NCI-H1092 treated with DMSO at 0.1 percent for 48 hours (cell line): ENCODE measurements around the gene MRPL40.
A peak's percentile ranks its signal among the peaks of the same experiment; 100 is the strongest.

ENCODE experiments used
- DNase-seq: peaks from one replicate; lab custom pipeline; 2025; lab: John Stamatoyannopoulos, UW

The MRPL40 gene

DNA sequence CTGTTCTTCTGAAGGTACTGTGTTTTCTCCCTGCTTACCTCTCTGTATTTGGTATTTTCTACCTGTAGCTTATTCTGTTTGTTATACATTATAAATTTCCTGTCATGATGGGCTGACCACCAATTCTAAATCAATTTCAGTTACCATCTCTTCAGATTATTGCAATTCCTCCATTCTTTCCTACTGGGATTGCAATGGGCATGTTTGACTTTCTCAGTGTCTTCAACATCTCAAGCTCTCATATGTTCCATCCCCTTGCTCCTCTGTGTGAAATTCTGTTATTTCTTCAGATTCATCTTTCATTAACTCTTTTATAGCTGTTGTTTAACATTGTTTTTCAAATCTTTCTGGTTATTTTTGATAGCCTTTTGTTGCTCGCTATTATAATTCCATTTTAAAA is 30.7 kb downstream of the MRPL40 start:
- DNase-seq, result no peak

DNA sequence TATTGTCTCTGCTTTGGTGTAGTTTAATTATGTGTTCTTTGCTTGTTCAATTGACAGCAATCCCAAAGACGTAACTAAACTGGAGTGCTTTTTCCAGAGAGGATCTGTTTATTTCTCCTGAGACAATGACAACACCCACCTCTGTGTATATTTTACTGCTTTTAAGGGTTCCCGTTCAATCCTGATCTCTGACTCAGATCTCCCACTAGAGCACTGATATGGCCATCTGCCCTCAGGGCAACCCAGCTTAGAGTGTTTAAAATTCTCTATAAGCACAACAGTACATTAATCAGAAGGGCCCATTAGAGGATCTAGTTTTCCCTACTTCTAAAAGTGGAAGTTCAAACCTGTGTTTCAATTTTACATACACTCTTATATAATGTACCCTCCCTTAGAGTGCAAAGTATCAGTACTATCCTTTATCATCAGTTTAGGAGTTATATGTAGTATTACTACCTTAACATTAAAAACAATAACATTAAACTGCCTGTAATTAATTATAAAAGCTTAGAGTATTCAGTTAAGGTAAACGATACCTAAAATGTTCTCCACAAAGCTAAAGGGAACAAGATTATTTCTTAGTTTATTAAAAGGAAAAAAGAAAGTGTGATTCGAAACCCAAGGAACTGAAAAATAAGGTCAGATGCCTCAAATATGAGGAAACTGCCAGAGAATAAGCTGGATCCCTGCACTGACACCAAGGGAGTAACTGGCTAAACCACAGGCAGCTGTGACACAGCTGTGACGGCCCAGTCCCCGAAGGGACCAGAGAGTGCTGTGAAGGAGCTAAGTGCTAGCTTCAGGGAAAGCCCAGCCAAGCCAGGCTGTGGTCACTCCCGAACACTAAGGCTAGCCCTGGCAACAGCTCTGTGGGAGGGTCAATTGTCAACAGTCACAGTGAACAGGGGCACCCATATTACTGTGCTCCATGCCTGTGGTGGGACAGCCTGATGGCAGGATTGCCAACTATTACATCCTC is 31.4 kb downstream of the MRPL40 start:
- no peak for DNase-seq

DNA sequence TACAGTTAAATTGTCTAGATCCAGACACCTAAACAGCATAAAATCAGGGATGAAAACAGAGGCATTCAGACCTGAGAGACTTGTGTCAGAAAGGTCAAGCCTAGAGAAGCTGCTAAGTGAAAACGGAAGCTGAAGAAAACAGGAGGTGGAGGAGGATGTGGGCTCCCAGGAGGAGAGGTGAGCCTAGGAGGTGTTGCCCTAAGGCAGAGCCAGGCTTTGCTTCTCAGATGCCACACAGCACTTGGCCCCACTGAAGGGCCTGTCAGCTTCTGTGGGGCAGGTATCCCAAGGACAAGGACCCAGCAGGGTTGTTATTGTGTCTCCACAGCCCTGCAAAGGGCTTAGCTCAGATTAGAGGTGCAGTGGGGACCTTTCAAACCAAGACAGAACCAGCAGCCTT is 32.2 kb downstream of the MRPL40 start:
- DNase-seq, result no peak

DNA sequence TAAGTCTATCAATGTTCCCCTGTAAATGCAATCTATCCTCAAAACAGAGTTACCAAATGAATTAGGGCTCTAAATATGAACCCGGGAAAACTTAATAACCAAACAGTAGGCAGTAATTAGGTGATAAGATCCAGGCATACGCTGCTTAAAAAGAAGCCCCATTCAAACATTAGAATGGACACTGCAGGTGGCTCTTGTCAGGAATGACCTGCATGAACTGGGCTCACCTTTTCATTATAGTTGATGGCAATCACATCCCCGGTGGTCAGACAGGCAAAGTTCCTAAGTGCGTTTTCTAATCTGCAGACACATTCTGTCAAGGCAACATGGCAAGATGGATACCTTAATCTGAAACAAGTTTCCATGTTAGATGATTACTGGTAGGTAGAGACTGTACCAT is 32.6 kb downstream of the MRPL40 start:
- no peak for DNase-seq

DNA sequence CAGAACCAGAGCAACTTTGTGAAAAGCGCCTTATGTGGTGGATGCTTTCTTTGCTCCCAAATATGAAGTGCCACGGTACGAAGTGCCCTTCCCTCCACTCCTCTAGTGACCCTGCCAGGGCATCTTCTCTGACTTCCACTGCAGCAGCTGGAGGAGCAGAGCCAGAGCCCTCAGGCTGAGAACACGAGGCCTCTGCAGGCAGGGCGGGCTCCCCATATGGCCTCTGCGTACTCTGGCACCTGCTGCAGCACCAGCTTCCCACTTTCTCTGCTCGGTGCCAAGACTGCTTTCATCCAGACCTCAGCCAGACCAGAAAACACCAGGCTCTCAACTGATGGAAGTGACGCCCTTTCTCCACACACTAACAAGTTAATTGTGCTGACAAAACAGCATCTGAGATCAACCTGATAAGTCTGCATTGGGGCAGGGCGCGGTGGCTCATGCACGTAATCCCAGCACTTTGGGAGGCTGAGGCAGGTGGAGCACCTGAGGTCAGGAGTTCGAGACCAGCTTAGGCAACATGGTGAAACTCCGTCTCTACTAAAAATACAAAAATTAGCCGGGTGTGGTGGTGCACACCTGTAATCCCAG is 33.9 kb downstream of the MRPL40 start:
- DNase-seq, result no peak

DNA sequence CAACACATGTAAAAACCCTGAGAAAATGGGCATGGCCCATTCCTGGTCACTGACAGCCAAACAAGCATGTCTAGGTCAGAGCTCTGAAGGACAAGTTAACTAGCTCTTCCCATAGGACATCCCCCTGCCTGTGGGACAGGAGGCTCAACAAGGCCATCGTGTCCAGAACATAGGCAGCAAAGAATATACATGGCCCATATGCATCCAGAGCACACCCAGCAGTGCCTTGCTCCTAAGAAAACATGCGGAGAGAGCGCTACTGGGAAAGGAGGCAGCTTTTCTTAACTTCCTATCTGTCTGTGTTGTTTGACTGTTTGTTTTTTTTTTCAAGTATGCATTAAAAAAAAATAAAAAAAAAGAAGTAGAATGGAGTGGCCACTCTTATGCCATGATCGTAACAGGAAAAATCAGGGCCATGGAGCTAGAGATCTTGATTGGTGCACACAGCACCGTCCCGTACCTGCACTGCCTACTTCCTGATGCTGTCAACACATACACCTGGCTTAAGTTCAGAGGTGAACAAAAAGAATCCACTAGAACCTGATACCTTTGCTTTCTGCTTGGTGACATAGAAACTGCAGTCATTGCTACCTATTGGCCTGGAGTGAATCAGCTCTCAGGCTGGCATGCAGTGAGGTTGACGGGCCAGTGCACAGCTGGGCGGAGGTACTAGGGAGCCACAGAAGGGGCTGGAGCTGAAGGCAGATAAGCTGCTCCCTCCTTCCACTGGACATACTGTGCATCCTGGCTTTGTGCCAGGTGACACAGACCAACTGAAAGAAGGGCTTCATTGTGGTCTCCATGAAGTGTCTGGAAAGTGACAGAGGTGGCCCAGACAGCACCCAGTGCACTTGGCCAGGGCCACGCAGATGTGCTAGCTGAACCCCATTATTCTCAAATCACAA is 34.8 kb downstream of the MRPL40 start:
- no peak for DNase-seq

DNA sequence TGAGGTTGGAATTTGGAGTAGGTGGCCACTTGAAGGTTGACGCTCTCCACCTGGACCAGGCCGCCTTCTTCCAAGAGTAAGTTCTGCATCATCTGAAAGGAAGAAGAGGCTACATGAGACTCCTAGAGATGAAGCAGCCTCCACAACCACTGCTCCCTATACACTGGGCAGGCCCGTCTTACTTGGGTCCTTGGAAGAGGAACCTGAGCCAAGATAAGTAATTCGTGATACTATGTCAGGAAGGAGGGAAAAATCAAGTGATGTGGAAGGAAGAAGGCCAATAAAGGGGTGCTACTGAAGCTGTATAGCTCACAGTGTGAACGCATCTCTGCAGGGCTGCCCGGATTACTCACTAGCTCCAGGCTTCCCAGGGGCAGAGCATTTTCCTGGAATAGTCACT is 35.6 kb downstream of the MRPL40 start:
- DNase-seq, result no peak

DNA sequence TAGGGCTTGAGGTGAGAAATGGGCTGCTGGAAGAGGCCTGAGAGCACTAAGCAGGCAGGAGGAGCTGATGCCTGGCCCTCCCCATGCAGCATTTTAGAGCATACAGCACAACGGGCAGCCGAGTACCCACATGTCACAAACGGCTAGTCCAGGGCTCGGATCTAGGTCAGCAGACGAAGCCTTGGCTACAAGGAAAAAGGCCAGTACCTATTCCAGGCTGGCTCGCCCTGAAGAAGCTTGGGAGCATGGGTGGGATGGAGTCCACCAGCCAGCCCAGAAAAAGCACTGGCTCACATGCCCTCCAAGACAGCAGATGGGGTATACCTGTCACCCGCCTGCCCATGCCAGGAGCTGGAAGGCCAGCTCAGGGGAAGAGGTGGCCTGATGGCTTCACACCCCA is 37.1 kb downstream of the MRPL40 start:
- DNase-seq, result no peak

DNA sequence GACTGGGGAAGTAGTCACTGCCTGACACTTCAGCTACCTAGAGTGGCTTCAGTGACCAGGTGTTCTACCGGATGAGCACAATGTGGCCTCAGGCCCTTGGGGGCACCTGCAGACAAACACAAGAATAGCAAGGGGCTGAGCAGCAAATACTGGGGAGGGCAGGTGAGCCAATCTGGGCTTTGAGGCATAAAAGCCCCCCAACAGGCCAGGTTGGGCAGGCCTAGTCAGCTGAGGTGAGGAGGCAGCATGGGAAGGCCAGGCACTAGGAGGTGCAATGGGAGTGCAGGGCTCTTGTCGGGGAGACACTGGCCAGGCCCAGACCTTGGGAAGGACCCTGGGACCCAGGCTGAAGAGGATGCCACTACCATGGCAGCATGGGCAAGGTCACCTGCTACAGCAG is 37.7 kb downstream of the MRPL40 start:
- DNase-seq, result no peak

DNA sequence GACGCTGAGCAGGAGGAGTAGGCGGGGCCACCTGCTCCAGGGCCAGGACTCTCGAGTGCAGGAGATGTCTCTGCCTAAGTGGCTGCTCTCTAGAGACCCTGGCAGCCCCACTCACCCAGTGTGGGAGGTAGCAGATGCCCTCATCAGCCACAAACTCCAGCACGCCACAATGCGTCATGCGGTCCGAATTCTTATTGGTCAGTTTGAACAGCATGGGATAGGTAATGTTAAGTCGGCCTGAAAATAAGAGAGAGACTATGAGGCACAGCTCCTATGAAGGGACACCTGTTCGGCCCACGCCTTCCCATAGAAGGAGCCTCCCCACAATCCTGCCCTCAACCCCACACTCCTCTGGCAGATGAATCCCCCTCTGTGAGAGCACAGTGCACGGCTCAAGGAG is 39.2 kb downstream of the MRPL40 start:
- no peak for DNase-seq

DNA sequence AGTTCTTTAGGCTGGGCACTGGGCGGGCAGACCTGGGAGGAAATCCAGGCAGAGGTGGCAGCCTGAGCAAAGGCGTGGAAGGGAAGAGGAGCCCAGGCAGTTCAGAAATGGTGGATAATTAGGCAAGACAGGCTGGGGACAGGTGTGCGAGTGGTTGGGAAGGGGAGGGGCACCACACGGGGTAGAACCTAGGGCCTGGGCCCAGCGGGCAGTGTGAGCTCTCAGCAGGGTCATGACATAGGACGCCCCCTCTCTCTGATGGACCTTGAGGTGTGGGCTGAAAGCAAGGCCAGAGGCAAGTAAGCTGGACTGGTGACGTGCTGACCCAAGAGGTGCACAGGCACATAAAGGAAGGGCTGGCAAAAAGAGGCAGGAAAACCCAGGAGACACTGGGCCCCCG is 39.9 kb downstream of the MRPL40 start:
- DNase-seq, result no peak

DNA sequence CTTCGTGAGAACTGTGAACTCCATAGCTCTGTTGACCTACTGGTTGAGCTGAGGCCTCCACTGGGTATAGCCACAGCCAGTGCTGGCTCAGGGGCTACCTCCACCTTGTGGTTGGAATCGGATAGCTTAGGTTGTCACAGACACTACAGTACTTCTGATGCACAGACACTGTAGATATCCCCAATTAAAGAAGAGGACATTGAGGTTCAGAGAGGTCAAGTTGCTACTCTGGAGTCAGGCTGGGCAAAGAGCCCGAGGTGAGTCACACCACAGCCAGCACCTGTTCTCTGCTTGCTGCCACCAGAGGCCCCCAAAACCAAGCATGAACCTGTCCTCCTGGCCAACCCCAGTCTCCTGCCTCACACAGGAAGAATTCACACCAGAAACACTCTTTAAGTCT is 41.2 kb downstream of the MRPL40 start:
- no peak for DNase-seq

DNA sequence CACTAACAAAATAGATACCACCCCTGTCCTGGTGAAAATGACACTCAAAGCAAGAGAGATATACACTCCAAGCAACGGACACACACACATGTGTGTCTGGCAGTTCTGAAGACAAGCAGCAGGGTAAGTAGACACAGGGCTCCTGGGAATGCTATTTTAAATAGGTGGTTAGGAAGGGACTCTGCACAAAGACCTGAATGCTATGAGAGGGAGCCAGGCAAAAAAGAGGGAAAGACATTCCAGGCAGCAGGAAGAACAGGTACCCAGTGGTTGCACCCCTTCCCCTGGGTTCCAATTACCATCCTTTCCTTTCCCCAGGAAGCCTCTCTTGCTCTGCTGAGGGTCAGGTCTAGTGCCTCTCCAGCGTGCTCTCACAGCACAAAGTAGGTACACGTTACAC is 43.7 kb downstream of the MRPL40 start:
- DNase-seq, result no peak

DNA sequence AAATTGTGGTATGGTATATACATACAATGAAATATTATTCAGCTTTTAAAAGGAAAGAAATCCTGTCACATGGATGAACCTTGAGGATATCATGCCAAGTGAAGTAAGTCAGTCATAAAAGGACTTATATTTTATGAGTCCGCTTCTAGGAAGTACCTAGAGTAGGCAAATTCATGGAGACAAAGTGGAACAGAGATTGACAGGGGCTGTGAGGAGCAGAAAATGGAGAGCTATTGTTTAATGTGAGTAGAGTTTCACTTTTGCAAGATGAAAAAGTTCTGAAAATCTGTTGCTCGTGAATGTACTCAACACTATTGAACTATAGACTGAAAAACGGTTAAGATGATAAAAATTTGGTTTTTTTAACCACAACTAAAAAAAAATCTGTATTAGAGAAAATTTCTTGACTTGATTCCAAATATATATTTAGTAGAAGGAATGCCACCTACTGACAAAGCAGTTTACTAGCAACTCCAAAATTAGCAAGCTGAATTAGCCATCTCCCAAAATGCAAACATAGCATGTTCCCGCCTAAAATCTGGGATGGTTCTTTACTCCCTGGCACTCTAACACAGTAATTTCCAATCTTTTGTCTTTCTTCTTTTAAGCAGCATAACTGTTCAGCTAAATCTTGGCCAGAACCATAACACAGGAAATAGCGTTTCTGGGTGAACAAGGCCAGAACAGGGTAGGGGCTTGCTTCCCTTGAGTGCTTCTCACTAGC is 45.1 kb downstream of the MRPL40 start:
- no peak for DNase-seq

DNA sequence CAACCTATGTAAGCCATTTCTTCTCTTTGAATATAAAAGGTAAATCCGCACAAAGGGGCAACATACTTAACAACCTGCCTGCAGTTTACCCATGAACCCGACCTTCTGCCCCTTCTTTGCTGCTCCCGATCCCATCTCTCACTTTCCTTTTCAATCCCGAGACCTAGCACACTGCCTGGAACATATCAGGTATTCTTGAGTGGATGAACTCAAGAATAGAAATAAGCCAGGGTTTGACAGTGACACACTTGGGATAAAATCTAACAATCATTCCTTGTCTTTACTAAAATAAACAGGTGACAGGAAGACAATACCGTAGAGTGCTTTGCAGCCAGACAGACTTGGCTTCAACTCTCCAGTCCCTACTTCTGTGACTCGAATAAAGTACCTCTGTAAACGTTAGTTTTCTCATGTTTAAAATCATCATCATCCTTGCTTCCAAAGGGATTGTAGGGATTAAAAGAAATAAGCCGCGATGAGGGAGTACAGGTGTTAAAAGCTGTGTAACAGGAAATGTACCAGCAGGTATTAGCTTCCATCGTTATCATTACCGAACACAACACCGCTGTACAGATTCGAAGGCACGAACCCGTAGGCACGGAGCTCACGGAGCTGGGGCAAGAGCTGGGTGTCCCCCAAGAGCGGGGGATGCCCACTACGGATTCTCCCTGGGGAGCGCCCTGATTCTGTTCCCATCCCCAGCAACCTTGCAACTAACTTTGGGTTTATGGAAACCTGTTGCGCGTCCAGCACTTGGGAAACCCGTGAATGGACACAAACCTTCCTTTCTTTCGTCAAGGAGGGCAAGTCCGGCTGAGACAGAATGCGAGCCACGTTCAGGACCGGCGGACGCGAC is 45.9 kb downstream of the MRPL40 start:
- DNase-seq, result no peak

DNA sequence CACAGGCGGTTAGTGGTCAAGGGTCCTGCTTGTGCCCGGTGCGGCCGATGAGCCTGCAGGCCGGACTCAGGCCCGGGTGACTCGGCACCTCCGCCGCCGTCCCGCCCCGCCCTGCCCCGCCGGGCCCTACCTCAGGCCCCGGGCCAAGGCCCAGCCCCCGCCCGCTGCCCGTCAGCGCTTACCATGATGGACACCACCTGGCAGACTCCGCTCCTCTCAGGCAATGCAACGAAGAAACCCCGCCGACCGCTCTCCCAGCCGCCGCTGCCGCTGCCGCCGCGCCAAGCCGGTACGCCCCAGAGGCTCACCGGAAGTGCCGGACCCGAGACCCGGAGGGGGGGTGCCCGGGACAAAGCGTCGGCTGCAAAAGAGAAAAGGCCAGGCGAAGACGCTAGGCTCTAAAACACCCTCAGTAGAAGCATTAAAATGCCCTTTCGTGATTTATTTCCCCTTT is 46.6 kb downstream of the MRPL40 start, which contains the start of gene UFD1:
UFD1 (minus strand) TSS at position 293 of the 454 bp plus-strand sequence; CDS start at position 185, 108 bp downstream.
- peak; percentile 95 for DNase-seq

DNA sequence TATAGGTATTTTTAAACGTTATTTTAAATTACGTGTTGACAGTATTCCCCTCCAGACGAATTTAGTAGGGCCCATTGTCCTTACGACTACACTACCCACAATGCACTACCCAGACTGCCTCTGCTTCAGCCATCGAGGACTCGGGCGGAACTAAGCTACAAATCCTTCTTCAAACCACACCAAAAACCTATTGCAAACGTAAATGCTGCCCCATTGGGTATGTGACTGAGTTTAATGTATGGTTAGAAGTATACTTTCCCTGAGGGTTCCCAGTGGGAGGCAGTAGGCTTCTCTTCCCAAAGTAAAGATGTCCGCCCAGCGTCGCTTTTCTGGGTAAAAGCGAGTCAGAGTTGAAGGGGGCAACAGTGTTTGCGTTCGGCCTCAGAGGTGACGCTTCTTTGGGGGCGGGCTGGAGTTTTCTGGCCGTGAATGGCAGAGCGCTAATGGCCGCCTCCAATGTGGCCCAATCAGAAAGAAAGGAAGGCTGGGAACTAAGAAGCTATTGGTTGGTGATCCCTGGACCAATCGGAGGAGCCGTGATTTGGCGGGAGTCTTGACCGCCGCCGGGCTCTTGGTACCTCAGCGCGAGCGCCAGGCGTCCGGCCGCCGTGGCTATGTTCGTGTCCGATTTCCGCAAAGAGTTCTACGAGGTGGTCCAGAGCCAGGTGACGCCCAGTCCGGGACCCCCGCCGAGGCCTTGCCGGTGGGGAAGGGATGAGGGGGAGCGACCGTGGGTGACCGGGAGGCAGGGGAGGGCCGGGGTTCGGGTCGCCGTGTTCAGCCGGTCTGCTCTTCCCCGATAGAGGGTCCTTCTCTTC is 47.2 kb downstream of the MRPL40 start, which contains the start of gene CDC45:
CDC45 (plus strand) TSS at position 566 of the 818 bp plus-strand sequence; CDS start at position 615, 49 bp downstream.
- peak; percentile 99 for DNase-seq

DNA sequence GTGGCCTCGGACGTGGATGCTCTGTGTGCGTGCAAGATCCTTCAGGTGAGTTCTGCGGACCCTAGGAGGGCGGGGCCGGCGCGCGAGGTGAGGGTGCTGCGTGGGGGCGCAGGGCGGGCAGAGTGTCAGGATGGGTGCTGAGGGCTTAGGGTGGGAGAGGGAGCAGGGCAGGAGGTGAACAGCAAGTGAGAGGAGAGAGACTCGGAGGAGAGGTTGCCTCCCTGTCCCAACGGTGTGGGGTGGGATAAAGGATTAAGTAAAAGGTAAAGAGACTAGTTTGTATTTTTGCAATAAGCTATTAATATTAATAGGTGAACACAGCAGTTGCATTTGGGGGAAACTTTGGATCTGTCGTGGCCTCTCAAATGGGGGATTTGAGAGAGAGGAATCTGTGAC is 47.8 kb downstream of the MRPL40 start:
- no peak for DNase-seq

DNA sequence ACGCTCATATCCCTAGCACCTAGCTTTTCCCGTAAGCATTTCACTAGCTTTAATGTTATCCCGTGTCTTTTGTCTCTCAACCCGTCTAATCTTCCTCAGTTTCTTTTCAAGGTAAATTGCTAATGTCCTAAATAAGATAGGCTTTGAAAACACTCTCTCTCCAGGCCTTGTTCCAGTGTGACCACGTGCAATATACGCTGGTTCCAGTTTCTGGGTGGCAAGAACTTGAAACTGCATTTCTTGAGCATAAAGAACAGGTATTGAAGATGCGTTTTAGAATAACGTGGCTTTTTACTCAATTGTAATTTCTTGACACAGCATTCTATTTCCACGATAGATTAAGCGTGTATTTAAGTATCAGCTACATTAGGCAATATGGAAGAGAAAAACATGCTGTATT is 48.4 kb downstream of the MRPL40 start:
- no peak for DNase-seq

DNA sequence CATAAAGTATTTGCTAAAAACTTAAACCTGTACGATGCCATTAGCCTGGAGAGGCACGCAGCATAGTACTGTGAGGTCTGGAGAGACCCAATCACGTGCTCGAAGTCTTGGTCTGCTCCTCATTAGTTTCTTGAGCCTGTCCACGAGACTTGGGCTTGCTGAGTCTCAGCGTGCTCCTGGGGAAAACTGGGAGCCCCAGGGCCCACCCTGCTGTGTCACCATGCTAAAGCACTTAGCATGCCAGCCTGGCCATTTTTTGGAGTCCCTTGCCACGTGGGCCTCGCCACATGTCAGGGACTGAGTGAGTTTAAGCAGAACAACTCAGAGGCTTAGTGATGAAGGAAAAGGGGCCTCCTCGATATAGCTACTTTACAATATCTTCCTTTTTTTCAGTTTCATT is 50.0 kb downstream of the MRPL40 start:
- no peak for DNase-seq
